ENCODE data around the gene CALU.

DNA sequence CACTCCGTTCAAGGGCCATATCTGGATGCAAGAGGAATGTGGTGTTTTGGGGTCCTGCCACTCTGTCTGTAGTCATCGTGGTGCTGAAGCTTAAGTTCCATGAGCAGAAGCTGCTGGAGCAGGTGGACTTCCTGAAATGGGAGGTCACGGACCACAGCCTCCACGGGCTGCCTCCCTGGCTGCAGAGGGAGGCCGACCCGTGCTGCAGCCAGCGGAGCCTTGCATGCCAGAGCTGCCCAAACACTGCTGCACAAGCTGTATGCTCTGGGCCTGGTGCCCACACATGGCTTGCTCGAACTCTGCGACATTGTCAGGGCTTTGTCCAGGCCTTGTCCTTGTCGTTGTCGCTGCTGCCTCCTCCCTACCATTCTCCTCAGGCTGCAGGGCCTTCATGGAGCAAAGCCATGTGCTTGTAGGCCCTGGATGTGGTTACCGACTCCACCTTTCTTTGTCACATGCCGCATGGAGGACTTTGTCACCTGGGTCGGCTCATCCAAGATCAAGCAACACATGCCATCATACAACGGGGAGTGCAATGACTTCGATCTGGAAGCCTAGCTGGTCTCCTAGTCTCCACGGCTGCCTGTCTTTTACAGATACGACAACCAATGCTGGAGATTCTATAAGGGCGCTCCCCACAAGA, 45.7 kb upstream of the CALU start:
- TF ChIP-seq, protein P1, sequence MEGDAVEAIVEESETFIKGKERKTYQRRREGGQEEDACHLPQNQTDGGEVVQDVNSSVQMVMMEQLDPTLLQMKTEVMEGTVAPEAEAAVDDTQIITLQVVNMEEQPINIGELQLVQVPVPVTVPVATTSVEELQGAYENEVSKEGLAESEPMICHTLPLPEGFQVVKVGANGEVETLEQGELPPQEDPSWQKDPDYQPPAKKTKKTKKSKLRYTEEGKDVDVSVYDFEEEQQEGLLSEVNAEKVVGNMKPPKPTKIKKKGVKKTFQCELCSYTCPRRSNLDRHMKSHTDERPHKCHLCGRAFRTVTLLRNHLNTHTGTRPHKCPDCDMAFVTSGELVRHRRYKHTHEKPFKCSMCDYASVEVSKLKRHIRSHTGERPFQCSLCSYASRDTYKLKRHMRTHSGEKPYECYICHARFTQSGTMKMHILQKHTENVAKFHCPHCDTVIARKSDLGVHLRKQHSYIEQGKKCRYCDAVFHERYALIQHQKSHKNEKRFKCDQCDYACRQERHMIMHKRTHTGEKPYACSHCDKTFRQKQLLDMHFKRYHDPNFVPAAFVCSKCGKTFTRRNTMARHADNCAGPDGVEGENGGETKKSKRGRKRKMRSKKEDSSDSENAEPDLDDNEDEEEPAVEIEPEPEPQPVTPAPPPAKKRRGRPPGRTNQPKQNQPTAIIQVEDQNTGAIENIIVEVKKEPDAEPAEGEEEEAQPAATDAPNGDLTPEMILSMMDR (IDR thresholded peaks at IDR 0.05): no peak
- TF ChIP-seq EP300 (IDR thresholded peaks at IDR 0.05): no peak
